HEK293 (cell line): Measurements from ENCODE around the gene NTSR2.
A peak's percentile ranks its signal among the peaks of the same experiment; 100 is the strongest.

Source experiments
- CTCF ChIA-PET: fragments of 350-600 bp; formaldehyde crosslinking; extraction: SDS; loops from one replicate; lab custom pipeline; 2021; ENCODE audit warnings: antibody characterized with exemption; lab: Yijun Ruan, JAX
- POLR2A ChIA-PET: fragments of 300-600 bp; formaldehyde crosslinking; extraction: SDS; loops from one replicate; lab custom pipeline; 2020; ENCODE audit warnings: antibody characterized with exemption, inconsistent platforms; lab: Yijun Ruan, JAX
- H3K27ac ChIP-seq: fragments of 200-500 bp; sonication (Bioruptor generic); 2 replicates; pipeline ENCODE4 v1.5.1; 2014; ENCODE audit warnings: low read depth, low read length, control low read depth, inconsistent platforms; ENCODE audit errors: extremely low read depth
- H3K36me3 ChIP-seq, 2 experiments: fragments of 200-500 bp in 1 of 2; sonication (Bioruptor generic) in 1 of 2; 1 replicate in 1 of 2; 2 replicates in 1 of 2; pipeline ENCODE4 v1.5.1; 2014 to 2017; ENCODE audit warnings: inconsistent platforms in 2 of 2, low read length in 2 of 2; ENCODE audit not compliant: control insufficient read depth in 2 of 2, insufficient read depth in 1 of 2
- H3K4me1 ChIP-seq: fragments of 200-500 bp; sonication (Bioruptor generic); 2 replicates; pipeline ENCODE4 v1.5.1; 2014; ENCODE audit warnings: mild to moderate bottlenecking, low read length, inconsistent platforms; ENCODE audit not compliant: control insufficient read depth, insufficient read depth
- H3K4me3 ChIP-seq: 2 replicates; pipeline ENCODE4 v1.5.1; 2011; ENCODE audit warnings: low read depth, mild to moderate bottlenecking, control low read depth, low read length, moderate library complexity
- H3K9me3 ChIP-seq: fragments of 200-500 bp; sonication (Bioruptor generic); 2 replicates; pipeline ENCODE4 v1.5.1; 2014; ENCODE audit warnings: low read depth, low read length, inconsistent platforms; ENCODE audit not compliant: control insufficient read depth, insufficient read depth
- GLI2 ChIP-seq: fragments of 450-650 bp; formaldehyde crosslinking; IDR thresholded peaks from 2 replicates; pipeline ENCODE4; 2017; ENCODE audit warnings: missing biosample characterization, missing genetic modification characterization, low read depth, borderline replicate concordance
- GLIS2 ChIP-seq: fragments of 450-650 bp; formaldehyde crosslinking; IDR thresholded peaks from 2 replicates; pipeline ENCODE4 v1.5.1; 2016; ENCODE audit warnings: missing biosample characterization, missing genetic modification characterization
- KLF9 ChIP-seq: fragments of 450-650 bp; formaldehyde crosslinking; IDR thresholded peaks from 2 replicates; pipeline ENCODE4 v1.5.1; 2016; ENCODE audit warnings: missing biosample characterization, missing genetic modification characterization, low read depth
- ZBTB1 ChIP-seq: fragments of 450-650 bp; formaldehyde crosslinking; IDR thresholded peaks from 2 replicates; pipeline ENCODE4 v1.5.1; 2016; ENCODE audit warnings: missing biosample characterization, missing genetic modification characterization
- ZFP3 ChIP-seq: fragments of 450-650 bp; formaldehyde crosslinking; IDR thresholded peaks from 2 replicates; pipeline ENCODE4 v1.5.1; 2016; ENCODE audit warnings: low read depth, missing biosample characterization, missing genetic modification characterization
- ZIC2 ChIP-seq: fragments of 450-650 bp; formaldehyde crosslinking; IDR thresholded peaks from 2 replicates; pipeline ENCODE4 v1.5.1; 2016; ENCODE audit warnings: missing biosample characterization, missing genetic modification characterization
- ZNF133 ChIP-seq: fragments of 450-650 bp; formaldehyde crosslinking; IDR thresholded peaks from 2 replicates; pipeline ENCODE4 v1.5.1; 2016; ENCODE audit warnings: missing biosample characterization, missing genetic modification characterization
- ZNF138 ChIP-seq: fragments of 450-650 bp; formaldehyde crosslinking; IDR thresholded peaks from 2 replicates; pipeline ENCODE4 v1.5.1; 2016; ENCODE audit warnings: missing biosample characterization, missing genetic modification characterization, borderline replicate concordance
- ZNF324 ChIP-seq: fragments of 450-650 bp; formaldehyde crosslinking; IDR thresholded peaks from 2 replicates; pipeline ENCODE4 v1.5.1; 2016; ENCODE audit warnings: missing biosample characterization, missing genetic modification characterization
- ZNF473 ChIP-seq: fragments of 450-650 bp; formaldehyde crosslinking; IDR thresholded peaks from 2 replicates; pipeline ENCODE4 v1.5.1; 2017; ENCODE audit warnings: missing biosample characterization, missing genetic modification characterization
- ZNF48 ChIP-seq: fragments of 450-650 bp; formaldehyde crosslinking; IDR thresholded peaks from 2 replicates; pipeline ENCODE4 v1.5.1; 2016; ENCODE audit warnings: missing biosample characterization, missing genetic modification characterization
- ZNF548 ChIP-seq: fragments of 450-650 bp; formaldehyde crosslinking; IDR thresholded peaks from 2 replicates; pipeline ENCODE4 v1.5.1; 2016; ENCODE audit warnings: missing biosample characterization, missing genetic modification characterization
- ZNF624 ChIP-seq: fragments of 450-650 bp; formaldehyde crosslinking; IDR thresholded peaks from 2 replicates; pipeline ENCODE4 v1.5.1; 2017; ENCODE audit warnings: missing biosample characterization, missing genetic modification characterization
- ZNF664 ChIP-seq: fragments of 450-650 bp; formaldehyde crosslinking; IDR thresholded peaks from 2 replicates; pipeline ENCODE4 v1.5.1; 2016; ENCODE audit warnings: missing biosample characterization, missing genetic modification characterization
- ZNF692 ChIP-seq: fragments of 450-650 bp; formaldehyde crosslinking; IDR thresholded peaks from 2 replicates; pipeline ENCODE4 v1.5.1; 2016; ENCODE audit warnings: missing biosample characterization, missing genetic modification characterization
- ZNF837 ChIP-seq: fragments of 450-650 bp; formaldehyde crosslinking; IDR thresholded peaks from 2 replicates; pipeline ENCODE4 v1.5.1; 2016; ENCODE audit warnings: missing biosample characterization, missing genetic modification characterization
- TF ChIP-seq, protein P1 (sequence below): fragments of 450-650 bp; formaldehyde crosslinking; IDR thresholded peaks from 2 replicates; pipeline ENCODE4 v1.5.1; 2016; ENCODE audit warnings: missing biosample characterization, missing genetic modification characterization
- TF ChIP-seq, protein P2 (sequence below): fragments of 450-650 bp; formaldehyde crosslinking; IDR thresholded peaks from 2 replicates; pipeline ENCODE4 v1.5.1; 2016; ENCODE audit warnings: missing biosample characterization, missing genetic modification characterization
- TF ChIP-seq, protein P3 (sequence below): fragments of 450-650 bp; formaldehyde crosslinking; IDR thresholded peaks from 2 replicates; pipeline ENCODE4 v1.5.1; 2017; ENCODE audit warnings: missing biosample characterization, missing genetic modification characterization
- TF ChIP-seq, protein P4 (sequence below): fragments of 450-650 bp; IDR thresholded peaks from 2 replicates; pipeline ENCODE4 v1.5.1; 2018; ENCODE audit warnings: missing biosample characterization, mild to moderate bottlenecking, missing genetic modification characterization

Gene NTSR2

DNA sequence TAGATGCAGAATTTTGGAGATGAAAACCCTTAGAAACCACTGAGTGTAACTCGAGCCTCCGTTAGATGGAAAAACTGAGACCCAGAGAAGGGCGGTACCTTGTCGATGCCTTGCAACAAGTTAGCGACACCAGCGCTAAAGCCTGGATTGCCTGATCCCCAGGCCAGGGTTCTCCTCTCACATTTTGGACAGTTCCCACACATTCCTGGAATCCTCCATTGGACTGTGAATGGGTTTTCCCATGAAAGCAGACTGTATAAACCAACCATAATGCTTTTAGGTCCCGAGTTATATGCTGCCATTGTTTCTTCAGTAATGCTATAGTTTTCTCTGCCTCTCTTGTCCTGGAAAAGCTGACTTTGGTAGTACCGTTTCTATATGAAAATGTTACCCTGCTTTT lies 39.3 kb upstream of the NTSR2 start:
- ChIA-PET POLR2A (no interaction called here), CTCF (interaction anchor here (0.8 to 1.5 kb wide), 2 partner anchors 17 to 70 kb away, joined by 3 read pairs; no protein-coding TSS in a partner anchor)
- no peak overlapping the region for H3K27ac ChIP-seq
- TF ChIP-seq, protein P1, sequence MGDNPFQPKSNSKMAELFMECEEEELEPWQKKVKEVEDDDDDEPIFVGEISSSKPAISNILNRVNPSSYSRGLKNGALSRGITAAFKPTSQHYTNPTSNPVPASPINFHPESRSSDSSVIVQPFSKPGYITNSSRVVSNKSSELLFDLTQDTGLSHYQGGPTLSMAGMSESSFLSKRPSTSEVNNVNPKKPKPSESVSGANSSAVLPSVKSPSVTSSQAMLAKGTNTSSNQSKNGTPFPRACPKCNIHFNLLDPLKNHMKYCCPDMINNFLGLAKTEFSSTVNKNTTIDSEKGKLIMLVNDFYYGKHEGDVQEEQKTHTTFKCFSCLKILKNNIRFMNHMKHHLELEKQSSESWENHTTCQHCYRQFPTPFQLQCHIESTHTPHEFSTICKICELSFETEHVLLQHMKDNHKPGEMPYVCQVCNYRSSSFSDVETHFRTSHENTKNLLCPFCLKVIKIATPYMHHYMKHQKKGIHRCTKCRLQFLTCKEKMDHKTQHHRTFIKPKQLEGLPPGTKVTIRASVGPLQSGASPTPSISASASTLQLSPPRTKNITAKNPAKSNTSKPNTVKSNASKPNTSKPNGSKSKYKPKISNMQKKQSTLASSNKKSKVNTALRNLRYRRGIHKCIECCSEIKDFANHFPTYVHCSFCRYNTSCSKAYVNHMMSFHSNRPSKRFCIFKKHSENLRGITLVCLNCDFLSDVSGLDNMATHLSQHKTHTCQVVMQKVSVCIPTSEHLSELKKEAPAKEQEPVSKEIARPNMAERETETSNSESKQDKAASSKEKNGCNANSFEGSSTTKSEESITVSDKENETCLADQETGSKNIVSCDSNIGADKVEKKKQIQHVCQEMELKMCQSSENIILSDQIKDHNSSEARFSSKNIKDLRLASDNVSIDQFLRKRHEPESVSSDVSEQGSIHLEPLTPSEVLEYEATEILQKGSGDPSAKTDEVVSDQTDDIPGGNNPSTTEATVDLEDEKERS (tag by site-specific recombination), result no peak
- TF ChIP-seq, protein P2, sequence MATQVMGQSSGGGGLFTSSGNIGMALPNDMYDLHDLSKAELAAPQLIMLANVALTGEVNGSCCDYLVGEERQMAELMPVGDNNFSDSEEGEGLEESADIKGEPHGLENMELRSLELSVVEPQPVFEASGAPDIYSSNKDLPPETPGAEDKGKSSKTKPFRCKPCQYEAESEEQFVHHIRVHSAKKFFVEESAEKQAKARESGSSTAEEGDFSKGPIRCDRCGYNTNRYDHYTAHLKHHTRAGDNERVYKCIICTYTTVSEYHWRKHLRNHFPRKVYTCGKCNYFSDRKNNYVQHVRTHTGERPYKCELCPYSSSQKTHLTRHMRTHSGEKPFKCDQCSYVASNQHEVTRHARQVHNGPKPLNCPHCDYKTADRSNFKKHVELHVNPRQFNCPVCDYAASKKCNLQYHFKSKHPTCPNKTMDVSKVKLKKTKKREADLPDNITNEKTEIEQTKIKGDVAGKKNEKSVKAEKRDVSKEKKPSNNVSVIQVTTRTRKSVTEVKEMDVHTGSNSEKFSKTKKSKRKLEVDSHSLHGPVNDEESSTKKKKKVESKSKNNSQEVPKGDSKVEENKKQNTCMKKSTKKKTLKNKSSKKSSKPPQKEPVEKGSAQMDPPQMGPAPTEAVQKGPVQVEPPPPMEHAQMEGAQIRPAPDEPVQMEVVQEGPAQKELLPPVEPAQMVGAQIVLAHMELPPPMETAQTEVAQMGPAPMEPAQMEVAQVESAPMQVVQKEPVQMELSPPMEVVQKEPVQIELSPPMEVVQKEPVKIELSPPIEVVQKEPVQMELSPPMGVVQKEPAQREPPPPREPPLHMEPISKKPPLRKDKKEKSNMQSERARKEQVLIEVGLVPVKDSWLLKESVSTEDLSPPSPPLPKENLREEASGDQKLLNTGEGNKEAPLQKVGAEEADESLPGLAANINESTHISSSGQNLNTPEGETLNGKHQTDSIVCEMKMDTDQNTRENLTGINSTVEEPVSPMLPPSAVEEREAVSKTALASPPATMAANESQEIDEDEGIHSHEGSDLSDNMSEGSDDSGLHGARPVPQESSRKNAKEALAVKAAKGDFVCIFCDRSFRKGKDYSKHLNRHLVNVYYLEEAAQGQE (tag by site-specific recombination), result 0 out of 2 replicates have a peak, but pooled peaks have one; percentile 31
- no peaks in the 10 kb centered on the region for H3K9me3 ChIP-seq
- no peaks in the 10 kb centered on the region for H3K36me3 ChIP-seq
- no peaks in the 10 kb centered on the region for H3K4me1 ChIP-seq
- H3K4me3 ChIP-seq, result no peak overlapping the region

DNA sequence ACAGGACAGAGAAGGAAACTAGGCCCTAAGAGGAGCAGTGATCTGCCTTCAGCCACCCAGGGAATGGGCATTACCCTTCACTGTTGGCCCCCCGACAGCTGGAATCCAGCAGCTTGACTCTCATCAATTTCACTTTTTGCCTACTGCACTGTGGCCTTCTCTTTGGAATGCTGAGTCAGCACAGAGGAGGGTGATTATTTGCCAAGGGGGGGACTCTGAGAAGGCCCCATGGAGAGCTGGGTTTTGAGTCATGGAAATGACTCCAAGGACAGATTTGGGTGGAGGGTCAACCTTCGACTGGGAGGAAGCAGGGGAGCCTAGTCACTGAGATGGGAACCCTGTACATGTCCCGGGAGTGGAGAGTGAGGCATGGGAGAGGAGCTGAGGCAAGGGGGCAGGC lies 38.1 kb upstream of the NTSR2 start:
- H3K9me3 ChIP-seq, result no peaks in the 10 kb centered on the region
- no peak overlapping the region for H3K4me3 ChIP-seq
- ChIA-PET POLR2A (no interaction called here), CTCF (interaction anchor here (1.1 to 1.7 kb wide), 3 partner anchors 15 to 71 kb away, joined by 4 to 6 read pairs (median 5); no protein-coding TSS in a partner anchor)
- H3K4me1 ChIP-seq, result no peaks in the 10 kb centered on the region
- no peaks in the 10 kb centered on the region for H3K36me3 ChIP-seq
- no peak for TF ChIP-seq ZBTB1 (tag by site-specific recombination)
- TF ChIP-seq ZNF837 (tag by site-specific recombination), result no peak
- no peak for TF ChIP-seq ZFP3 (tag by site-specific recombination)
- TF ChIP-seq GLIS2, result no peak
- no peak for TF ChIP-seq KLF9 (tag by site-specific recombination)
- TF ChIP-seq, protein P3, sequence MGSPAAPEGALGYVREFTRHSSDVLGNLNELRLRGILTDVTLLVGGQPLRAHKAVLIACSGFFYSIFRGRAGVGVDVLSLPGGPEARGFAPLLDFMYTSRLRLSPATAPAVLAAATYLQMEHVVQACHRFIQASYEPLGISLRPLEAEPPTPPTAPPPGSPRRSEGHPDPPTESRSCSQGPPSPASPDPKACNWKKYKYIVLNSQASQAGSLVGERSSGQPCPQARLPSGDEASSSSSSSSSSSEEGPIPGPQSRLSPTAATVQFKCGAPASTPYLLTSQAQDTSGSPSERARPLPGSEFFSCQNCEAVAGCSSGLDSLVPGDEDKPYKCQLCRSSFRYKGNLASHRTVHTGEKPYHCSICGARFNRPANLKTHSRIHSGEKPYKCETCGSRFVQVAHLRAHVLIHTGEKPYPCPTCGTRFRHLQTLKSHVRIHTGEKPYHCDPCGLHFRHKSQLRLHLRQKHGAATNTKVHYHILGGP (tag by site-specific recombination), result no peak
- TF ChIP-seq GLI2 (tag by site-specific recombination), result no peak
- TF ChIP-seq, protein P4, sequence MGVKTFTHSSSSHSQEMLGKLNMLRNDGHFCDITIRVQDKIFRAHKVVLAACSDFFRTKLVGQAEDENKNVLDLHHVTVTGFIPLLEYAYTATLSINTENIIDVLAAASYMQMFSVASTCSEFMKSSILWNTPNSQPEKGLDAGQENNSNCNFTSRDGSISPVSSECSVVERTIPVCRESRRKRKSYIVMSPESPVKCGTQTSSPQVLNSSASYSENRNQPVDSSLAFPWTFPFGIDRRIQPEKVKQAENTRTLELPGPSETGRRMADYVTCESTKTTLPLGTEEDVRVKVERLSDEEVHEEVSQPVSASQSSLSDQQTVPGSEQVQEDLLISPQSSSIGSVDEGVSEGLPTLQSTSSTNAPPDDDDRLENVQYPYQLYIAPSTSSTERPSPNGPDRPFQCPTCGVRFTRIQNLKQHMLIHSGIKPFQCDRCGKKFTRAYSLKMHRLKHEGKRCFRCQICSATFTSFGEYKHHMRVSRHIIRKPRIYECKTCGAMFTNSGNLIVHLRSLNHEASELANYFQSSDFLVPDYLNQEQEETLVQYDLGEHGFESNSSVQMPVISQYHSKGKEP (tag by site-specific recombination), result no peak
- no peak for TF ChIP-seq ZIC2 (tag by site-specific recombination)
- TF ChIP-seq ZNF138 (tag by site-specific recombination), result no peak
- TF ChIP-seq ZNF133 (tag by site-specific recombination), result no peak
- no peak for TF ChIP-seq ZNF624
- no peak for TF ChIP-seq ZNF324 (tag by site-specific recombination)
- no peak for TF ChIP-seq ZNF473
- TF ChIP-seq ZNF48 (tag by site-specific recombination), result no peak
- TF ChIP-seq ZNF548, result no peak
- TF ChIP-seq ZNF664 (tag by site-specific recombination), result no peak
- TF ChIP-seq ZNF692 (tag by site-specific recombination), result no peak
- TF ChIP-seq, all 188 proteins: peak for 0
- H3K27ac ChIP-seq, result no peak overlapping the region
